Small intestine (tissue), 7 donors: ENCODE measurements around the gene SPRR2A. TPM values are rescaled to one million over a fixed set of nuclear protein-coding genes. Genes with fewer than 3 reads are reported as not detected.
"Not testable (repeated sequence)": the region's sequence is repeated elsewhere in the genome, so short reads cannot be mapped to it uniquely, and the experiment has no call there.

Experiments
- DNase-seq, 2 donors: peaks; one replicate each; pipeline versions ENCODE4 v3.0.0 to v3.0.0-alpha.2; 2013
- FAIRE-seq: peaks from 2 replicates; lab custom pipeline; 2012; peaks lifted over from hg19 to GRCh38; lab: Jason Lieb, UNC
- H3K27ac ChIP-seq, 3 donors: one replicate each; pipeline ENCODE4 v1.5.1; 2013; ENCODE audit warnings: low read length in 2 of 3, mild to moderate bottlenecking in 2 of 3, control low read depth in 1 of 3, inconsistent platforms in 1 of 3, low read depth in 1 of 3, moderate library complexity in 1 of 3
- H3K27me3 ChIP-seq, 3 donors: one replicate each; pipeline ENCODE4 v1.6.1; 2013; ENCODE audit warnings: low read length in 3 of 3, inconsistent platforms in 1 of 3; ENCODE audit not compliant: control insufficient read depth in 3 of 3, insufficient read depth in 3 of 3
- H3K36me3 ChIP-seq, 3 donors: one replicate each; pipeline ENCODE4 v1.6.1; 2013; ENCODE audit warnings: low read length in 3 of 3, inconsistent platforms in 1 of 3, low read depth in 1 of 3, mild to moderate bottlenecking in 1 of 3, moderate library complexity in 1 of 3; ENCODE audit not compliant: control insufficient read depth in 3 of 3, insufficient read depth in 2 of 3
- H3K4me1 ChIP-seq, 3 donors: one replicate each; pipeline ENCODE4 v1.6.1; 2013; ENCODE audit warnings: low read length in 2 of 3, inconsistent platforms in 1 of 3, low read depth in 1 of 3, mild to moderate bottlenecking in 1 of 3, moderate library complexity in 1 of 3; ENCODE audit not compliant: control insufficient read depth in 3 of 3, insufficient read depth in 2 of 3
- H3K4me3 ChIP-seq, 3 donors: one replicate each; pipeline ENCODE4 v1.5.1; 2013; ENCODE audit warnings: low read length in 3 of 3, control low read depth in 1 of 3, inconsistent platforms in 1 of 3, low read depth in 1 of 3, mild to moderate bottlenecking in 1 of 3, moderate library complexity in 1 of 3
- H3K9me3 ChIP-seq, 2 donors: one replicate each; pipeline ENCODE4 v1.6.1; 2013; ENCODE audit warnings: low read depth in 1 of 2, low read length in 1 of 2; ENCODE audit not compliant: control insufficient read depth in 2 of 2, insufficient read depth in 1 of 2
- WGBS, 3 donors: extraction: QIAGEN DNeasy Blood & Tissue Kit; methylation state at CpG; one replicate each; pipeline ENCODE4 v1.1.7; 2013; 5-methylcytosine and 5-hydroxymethylcytosine counted together
- polyA plus RNA-seq, 4 donors: library from polyadenylated mRNA; stranded (reverse) in 3 of 4; unstranded in 1 of 4; fragments of 200-250 nt in 3 of 4; fragments of 120-200 nt in 1 of 4; gene quantifications; one replicate each; pipeline versions ENCODE4 v1.2.1 to v1.2.3, GENCODE V29; 2013
- donor health status: healthy with polysubstance abuse.
- donor health status: control.
- donor health status: control.
- donor health status: Bipolar disorder and iron deficiency.
- donor health status: healthy.

The SPRR2A gene
- polyA plus RNA-seq, 4 donors: 0.67 to 2.2 (median 2.0) TPM; not detected in 1

GRCh38 chr1:153071511-153071910 lies 14.2 kb upstream of the SPRR2A start, which contains the start of gene SPRR2B:
SPRR2B (minus strand) TSS chr1:153071611; CDS start chr1:153070839, 772 bp downstream.
- H3K36me3 ChIP-seq: no peaks in the 10 kb centered on the region
- H3K27me3 ChIP-seq: no peaks in the 10 kb centered on the region
- DNase-seq (no peak), FAIRE-seq (no peak)
- 46 to 91% (median 58%) methylated on average over 2 of the region's 2 CpGs for WGBS, 3 donors
- no peaks in the 10 kb centered on the region for H3K9me3 ChIP-seq
- no peaks in the 10 kb centered on the region for H3K4me1 ChIP-seq
- H3K4me3 ChIP-seq: no peak within 1 kb of the TSS
- no peak within 1 kb of the TSS for H3K27ac ChIP-seq

- H3K9me3 ChIP-seq: no peaks in the 10 kb centered on the region
- FAIRE-seq: no peak
- H3K4me1 ChIP-seq: no peaks in the 10 kb centered on the region
- WGBS, 3 donors: 51 to 71% (median 54%) methylated on average over 2 of the region's 2 CpGs
- DNase-seq: no peak
- H3K4me3 ChIP-seq: no peak overlapping the region
- no peak overlapping the region for H3K27ac ChIP-seq
- no peaks in the 10 kb centered on the region for H3K36me3 ChIP-seq
- H3K27me3 ChIP-seq: no peaks in the 10 kb centered on the region
Observed at GRCh38 chr1:153070243-153070642, 12.9 kb upstream of the SPRR2A start.

GRCh38 chr1:153058826-153059784 lies 1.8 kb upstream of the SPRR2A start:
- 66 to 75% (median 71%) methylated on average over 6 of the region's 6 CpGs for WGBS, 3 donors

GRCh38 chr1:153058154-153058553 lies 842 bp upstream of the SPRR2A start:
- Histone ChIP-seq H3K36me3 (no peaks in the 10 kb centered on the region), H3K9me3 (no peaks in the 10 kb centered on the region), H3K4me1 (no peaks in the 10 kb centered on the region), H3K4me3 (no peak overlapping the region), H3K27ac (no peak overlapping the region), H3K27me3 (no peaks in the 10 kb centered on the region)
- FAIRE-seq (no peak), DNase-seq (no peak)
- 50 to 63% (median 55%) methylated on average over 2 of the region's 2 CpGs for WGBS, 3 donors

More at GRCh38 chr1:153058826-153059784, 1.8 kb upstream of the SPRR2A start:
- Histone ChIP-seq H3K36me3 (no peaks in the 10 kb centered on the region), H3K27ac (no peak overlapping the region), H3K9me3 (no peaks in the 10 kb centered on the region), H3K4me1 (no peaks in the 10 kb centered on the region), H3K4me3 (no peak overlapping the region), H3K27me3 (no peaks in the 10 kb centered on the region)
- FAIRE-seq: no peak
- DNase-seq: no peak

GRCh38 chr1:153056111-153056510 lies 1.2 kb downstream of the SPRR2A start:
- FAIRE-seq: not testable (repeated sequence)

GRCh38 chr1:153049211-153049610 lies 8.1 kb downstream of the SPRR2A start:
- no peak for DNase-seq
- Histone ChIP-seq H3K27me3 (peaks cover 0 to 4% (median 0%) of the 10 kb centered on the region in 3 donors), H3K36me3 (no peaks in the 10 kb centered on the region), H3K9me3 (no peaks in the 10 kb centered on the region), H3K4me1 (no peaks in the 10 kb centered on the region), H3K27ac (no peak overlapping the region), H3K4me3 (no peak overlapping the region)
- WGBS, 3 donors: 72 to 94% (median 82%) methylated on average over 2 of the region's 2 CpGs
- FAIRE-seq: no peak

More at GRCh38 chr1:153056111-153056510, 1.2 kb downstream of the SPRR2A start:
- H3K27ac ChIP-seq, H3K27me3 ChIP-seq, H3K4me3 ChIP-seq, H3K9me3 ChIP-seq, DNase-seq, H3K36me3 ChIP-seq, H3K4me1 ChIP-seq: not testable (repeated sequence)
- WGBS, 3 donors: 30 to 52% (median 36%) methylated on average over 3 of the region's 3 CpGs

GRCh38 chr1:153040950-153041631 lies 16.2 kb downstream of the SPRR2A start, which contains the start of gene SPRR2D:
SPRR2D (minus strand) TSS chr1:153041120; CDS start chr1:153040346, 774 bp downstream.
- Histone ChIP-seq H3K4me1 (no peaks in the 10 kb centered on the region), H3K9me3 (no peaks in the 10 kb centered on the region), H3K27me3 (no peaks in the 10 kb centered on the region), H3K36me3 (no peaks in the 10 kb centered on the region), H3K4me3 (no peak within 1 kb of the TSS), H3K27ac (no peak within 1 kb of the TSS)
- FAIRE-seq (no peak), DNase-seq (no peak)
- WGBS, 3 donors: 60 to 66% (median 60%) methylated on average over 4 of the region's 4 CpGs

- Histone ChIP-seq H3K27me3 (no peaks in the 10 kb centered on the region), H3K9me3 (no peaks in the 10 kb centered on the region), H3K36me3 (no peaks in the 10 kb centered on the region), H3K4me1 (no peaks in the 10 kb centered on the region), H3K27ac (no peak overlapping the region), H3K4me3 (no peak overlapping the region)
- DNase-seq (peak in 1 of 2 donors; percentile 2), FAIRE-seq (no peak)
- WGBS, 3 donors: 69 to 70% (median 69%) methylated on average over 1 of the region's 1 CpG
Observed at GRCh38 chr1:153035211-153035610, 22.1 kb downstream of the SPRR2A start.
